Omental fat pad (tissue), 4 donors: ENCODE measurements around the gene MRPL44. TPM values are rescaled to one million over a fixed set of nuclear protein-coding genes. Genes with fewer than 3 reads are reported as not detected.
A peak's percentile ranks its signal among the peaks of the same experiment; 100 is the strongest.

ENCODE experiments used
- ATAC-seq: fragments of 150-250 bp; one replicate; pipeline ENCODE4 v1.9.1; 2016; ENCODE audit warnings: mild to moderate bottlenecking, moderate library complexity; ENCODE audit not compliant: low FRiP score
- DNase-seq: peaks from one replicate; pipeline ENCODE4 v3.0.0-alpha.2; 2019; ENCODE audit warnings: low spot score
- CTCF ChIP-seq, 3 donors: fragments of 450-650 bp; IDR thresholded peaks; one replicate each; pipeline ENCODE4 v1.5.1; 2016 to 2017; ENCODE audit warnings: antibody characterized with exemption in 3 of 3, mild to moderate bottlenecking in 3 of 3, moderate library complexity in 2 of 3
- total RNA-seq, 4 donors: library from RNA; depleted of rRNA; stranded (reverse); fragments of >200 nt; gene quantifications; one replicate each; pipeline ENCODE4 v1.1.0, GENCODE V29; 2016

Gene MRPL44
- total RNA-seq, 4 donors from 2014 or later = 18.8 to 32.4 (median 21.1) TPM

GRCh38 chr2:223956300-223956699, 963 bp upstream of the MRPL44 start:
- TF ChIP-seq CTCF (IDR thresholded peaks at IDR 0.05) = no peak
- ATAC-seq = no peak
- no peak for DNase-seq

GRCh38 chr2:223959688-223960087, 2.4 kb downstream of the MRPL44 start:
- DNase-seq = no peak
- ATAC-seq = no peak

DNA sequence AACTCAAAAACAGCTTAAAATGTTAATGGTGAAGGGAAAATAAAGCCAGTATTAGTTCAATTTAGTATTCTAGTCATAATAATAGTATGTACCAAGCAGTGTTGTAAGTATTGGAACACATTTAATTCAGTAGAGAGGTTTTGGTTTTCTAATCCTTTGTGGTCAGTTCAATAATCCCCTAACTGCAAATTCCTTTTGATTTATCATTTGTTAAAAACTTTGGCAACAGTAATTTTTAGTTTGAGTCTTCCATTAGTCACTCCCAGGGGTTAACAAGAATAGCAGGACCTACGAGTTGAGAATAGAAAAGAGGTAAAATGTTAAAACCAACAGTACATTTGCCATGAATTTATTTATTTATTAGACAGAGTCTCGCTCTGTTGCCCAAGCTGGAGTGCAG, 10.7 kb downstream of the MRPL44 start:
- ATAC-seq = no peak
- TF ChIP-seq CTCF (IDR thresholded peaks at IDR 0.05) = no peak
- DNase-seq = no peak

More at GRCh38 chr2:223959688-223960087, 2.4 kb downstream of the MRPL44 start:
- no peak for TF ChIP-seq CTCF (IDR thresholded peaks at IDR 0.05)

DNA sequence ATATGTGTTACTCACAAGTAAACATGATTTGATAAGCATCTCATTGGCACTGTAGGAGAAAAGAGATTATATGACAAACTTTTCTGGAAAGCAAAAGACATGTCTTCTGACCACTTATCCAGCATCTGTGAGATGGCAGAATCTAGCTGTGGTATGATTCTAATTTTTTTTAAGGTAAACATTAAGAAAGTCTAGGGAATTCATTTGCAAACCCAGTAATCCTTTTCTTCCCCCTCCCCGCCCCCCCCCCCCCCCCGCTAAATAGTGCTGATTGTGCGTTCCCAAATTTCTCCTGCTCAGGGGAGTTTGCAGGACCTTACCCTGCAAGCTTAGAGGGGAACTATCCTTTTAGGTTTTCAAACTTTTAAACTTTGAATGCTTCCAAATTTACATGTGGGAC, 12.1 kb downstream of the MRPL44 start:
- DNase-seq (no peak), ATAC-seq (no peak)
- TF ChIP-seq CTCF (IDR thresholded peaks at IDR 0.05) = no peak

DNA sequence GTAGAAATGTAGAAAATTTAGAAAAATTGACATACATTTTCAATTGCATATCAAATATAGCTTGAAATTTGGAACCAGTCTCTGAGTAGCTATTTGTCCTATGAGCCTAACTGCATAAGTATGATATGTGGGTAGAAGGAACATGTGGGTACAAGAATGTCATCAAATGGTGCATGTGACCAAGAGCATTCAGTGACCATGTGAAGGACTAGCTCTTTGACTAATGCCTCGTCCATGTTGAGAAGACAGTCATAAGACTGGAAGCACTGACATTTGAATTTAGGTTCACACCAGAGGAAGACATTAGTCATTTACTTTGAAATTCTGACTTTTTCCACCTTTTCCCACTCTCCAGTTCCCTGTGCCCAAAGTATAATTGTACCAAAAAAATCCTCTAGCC, 12.6 kb downstream of the MRPL44 start:
- no peak for DNase-seq
- ATAC-seq = peak; percentile 8
- TF ChIP-seq CTCF (IDR thresholded peaks at IDR 0.05) = no peak

DNA sequence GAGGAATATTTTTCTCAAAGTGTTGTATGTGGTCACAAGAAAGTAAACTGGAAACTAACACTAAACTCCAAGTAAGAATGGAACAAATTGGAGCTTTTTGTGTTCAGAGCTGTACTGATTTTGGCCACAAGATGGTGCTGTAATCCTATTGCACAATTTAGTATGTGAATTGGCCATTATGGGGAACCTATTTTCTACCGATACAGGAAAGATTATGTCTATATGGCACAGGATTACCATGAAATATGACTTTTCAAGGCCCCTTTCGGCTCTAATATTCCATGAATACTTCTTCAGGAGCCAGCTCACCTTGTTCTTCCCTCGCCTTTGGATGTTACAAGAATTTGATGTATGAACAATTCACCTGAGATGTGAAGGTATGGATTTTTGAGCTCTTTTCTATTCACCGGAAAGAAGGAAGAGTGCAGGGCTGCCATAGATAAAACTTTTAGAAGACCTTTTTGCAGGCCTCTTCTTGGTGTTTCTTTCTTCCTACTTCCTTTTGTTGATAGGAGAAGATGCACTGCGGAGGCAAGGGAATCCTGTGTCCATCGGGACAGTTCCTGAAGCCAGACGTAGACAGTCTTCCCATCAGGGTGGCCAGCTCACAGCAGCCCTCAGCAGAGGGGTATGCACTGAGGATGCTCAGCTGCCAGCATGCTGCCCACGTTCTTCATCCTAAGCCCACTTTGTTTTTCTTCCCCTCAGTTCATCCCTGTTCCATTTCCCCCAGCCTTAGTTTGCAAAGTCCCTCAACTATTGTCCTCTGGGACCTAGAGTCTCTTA, 13.3 kb downstream of the MRPL44 start:
- DNase-seq (peak; percentile 40), ATAC-seq (peak; percentile 65)
- peak in 1 of 3 donors; percentile 52 for TF ChIP-seq CTCF (IDR thresholded peaks at IDR 0.05)

DNA sequence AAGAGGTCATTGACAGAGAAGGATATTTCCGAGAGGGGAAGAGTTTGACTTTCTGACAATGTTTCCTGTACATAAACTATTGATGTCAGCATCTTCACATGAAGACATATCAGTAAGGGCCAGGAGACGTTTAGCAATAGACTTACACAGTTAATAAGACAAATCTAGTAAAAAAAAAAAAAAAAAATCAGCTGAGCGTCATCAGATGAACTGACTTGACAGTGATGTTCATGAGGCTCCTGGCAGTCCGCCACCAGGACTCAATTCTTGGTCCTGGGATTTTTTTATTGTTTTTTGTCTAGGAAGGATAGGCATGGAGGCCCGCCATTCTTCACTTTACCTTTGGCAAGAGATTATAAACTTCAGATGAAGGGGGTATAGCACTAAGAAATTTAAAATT, 14.5 kb downstream of the MRPL44 start:
- no peak for DNase-seq
- ATAC-seq = no peak
- no peak for TF ChIP-seq CTCF (IDR thresholded peaks at IDR 0.05)
